IPS DF 4.7 (cell line): Measurements from ENCODE around the gene HLCS.

Source experiments
- DNase-seq: peaks from one replicate; pipeline ENCODE4 v3.0.0-alpha.2; 2013; ENCODE audit warnings: low spot score; ENCODE audit errors: extremely low read depth

HLCS gene

DNA sequence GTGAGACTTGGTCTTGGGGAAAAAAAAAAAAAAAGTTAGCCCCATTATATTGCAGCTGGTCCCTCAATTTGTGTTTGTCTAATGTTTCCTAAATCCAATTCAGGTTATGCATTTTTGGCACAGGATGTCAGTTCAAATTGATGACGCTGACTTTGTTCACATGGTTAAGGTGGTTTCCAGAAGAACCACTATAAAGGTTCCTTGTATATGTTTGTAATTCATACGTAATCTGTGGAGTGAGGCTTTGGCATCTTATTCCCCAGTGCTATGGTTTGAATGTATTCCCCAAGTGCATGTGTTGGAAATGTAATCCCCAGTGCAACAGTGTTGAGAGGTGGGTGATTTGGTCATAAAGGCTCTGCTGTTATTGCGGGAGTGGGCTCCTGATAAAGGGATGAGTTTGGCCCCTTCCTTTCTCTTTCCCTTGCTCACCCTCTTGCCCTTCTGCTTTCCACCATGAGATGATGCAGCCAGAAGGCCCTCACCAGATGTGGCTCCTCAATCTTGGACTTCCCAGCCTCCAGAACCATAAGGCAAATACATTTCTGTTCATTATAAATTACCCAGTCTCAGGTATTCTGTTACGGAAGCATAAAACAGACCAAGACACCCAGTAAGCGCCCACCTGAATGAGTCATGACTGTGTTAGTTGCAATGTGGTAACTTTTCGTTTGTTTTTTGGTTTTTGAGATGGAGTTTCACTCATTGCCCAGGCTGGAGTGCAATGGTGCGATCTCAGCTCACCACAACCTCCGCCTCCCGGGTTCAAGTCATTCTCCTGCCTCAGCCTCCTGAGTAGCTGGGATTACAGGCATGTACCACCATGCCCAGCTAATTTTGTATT lies 19.5 kb upstream of the HLCS start:
- DNase-seq = no peak

DNA sequence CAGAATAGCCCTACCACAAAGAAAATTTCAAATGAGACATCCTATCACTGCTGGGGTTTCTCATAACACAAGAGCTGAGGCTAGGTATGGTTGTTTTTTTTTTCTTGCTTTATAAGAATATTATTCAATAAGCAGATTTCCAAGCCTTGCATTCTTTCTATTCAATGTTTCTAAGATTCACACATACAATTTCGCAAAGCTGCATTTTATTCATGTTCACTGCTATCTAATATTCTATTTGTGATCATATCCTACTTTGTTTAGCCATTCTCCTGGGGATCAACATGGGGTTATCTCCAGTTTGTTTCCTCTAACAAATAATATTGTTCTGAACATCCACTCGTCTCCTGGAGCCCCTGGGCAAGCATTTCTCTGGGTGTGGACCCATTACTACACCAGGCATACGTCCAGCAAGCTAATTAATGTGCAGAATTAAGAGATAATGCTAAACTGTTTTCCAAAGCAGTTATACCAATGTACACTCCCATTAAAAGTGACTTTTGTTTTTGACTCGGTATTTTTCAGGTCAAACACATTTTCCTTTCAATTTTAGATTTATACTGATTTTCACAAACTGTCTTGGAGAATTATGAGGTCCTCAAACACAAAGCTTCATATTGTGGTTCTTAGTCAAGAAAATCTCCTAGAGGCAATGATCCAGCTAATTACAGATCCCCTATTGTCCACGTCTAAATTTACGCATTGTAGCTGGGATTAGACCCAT lies 15.7 kb upstream of the HLCS start:
- no peak for DNase-seq

DNA sequence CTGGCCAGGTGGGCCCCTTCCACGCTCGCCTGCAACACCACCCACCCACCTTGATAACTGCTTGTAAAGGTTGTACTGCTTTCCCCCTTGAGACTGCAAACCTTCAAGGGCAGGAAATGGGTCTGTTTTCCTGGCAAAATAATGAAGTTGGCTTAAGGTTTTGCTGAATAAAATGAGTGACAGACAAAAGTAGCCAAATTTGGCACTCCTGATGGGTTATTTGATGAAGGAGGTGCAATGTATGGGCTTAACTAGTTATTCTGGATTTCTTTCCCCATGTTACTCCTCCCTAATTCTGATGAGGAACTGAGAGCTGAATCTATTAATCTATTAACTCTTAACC lies 14.6 kb upstream of the HLCS start:
- no peak for DNase-seq

DNA sequence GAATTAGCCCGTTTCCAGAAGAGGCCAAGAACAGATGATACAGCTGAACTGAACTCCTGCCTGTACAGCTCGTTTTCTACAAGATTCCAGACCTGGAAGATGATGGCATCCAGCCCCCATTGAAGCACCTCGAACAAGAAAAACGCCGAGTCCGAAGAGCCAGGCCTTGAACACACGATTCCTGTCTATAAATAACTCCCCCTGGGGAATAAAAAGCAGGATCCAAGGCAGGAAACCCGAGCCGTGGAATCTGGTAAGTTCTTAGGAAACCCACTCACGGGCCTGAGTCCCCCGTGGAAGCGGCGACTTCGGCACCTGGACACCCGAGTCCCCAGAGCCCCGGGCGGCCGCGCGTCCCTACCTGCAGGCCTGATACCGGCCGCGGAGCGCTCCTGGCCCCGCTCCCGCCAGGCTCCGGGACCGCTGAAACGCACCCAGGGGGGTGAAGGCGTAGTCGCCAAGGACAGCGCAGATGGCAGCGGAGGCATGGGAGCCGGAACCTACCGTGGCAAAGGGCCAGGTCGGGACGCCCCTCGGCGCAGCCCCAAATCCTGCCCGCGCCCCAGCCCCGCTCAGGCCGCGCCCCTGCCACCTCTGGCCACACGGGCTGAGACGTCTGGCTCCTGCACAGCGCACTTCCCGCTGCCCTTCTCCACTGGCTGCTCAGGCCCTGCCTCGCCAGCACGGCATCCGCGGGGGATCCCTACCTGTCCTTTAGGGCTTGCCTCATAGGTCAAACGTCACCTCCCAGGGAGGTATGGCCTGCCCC lies 14.0 kb upstream of the HLCS start:
- no peak for DNase-seq

DNA sequence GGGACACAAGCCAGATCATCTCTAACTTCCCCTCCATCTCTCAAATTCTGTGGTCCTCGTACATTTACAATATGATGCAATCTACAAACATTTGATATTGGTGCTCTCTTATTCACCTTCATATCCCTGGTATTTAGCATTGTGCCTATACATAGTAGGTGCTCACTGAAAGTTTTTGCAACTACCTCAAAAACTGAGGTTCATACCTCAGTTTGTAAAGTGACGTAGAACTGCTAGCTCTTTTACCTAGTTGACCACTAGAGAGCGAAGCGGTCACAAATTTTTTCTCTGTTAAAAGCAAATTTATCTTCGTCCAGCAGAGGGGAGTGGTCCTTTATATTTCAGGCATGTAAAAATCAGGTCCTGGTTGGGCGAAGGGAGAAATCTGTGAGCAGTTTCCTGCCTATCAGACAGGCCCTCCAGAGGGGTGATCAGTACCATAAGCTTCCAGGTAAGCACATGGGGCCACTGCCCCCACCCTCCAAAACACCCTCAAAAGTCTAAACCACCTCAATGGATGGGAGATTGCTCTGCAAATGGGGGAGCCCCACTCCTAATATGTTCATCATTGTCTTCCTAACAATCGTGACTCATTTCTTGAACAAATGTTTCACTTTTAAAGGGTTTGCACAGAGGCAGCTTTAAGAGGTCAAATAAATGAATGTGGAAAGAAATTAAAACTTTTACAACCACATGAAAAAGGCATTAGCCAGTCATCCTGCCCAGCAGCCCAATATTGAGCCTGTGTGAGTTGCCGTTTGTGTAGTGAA lies 10.6 kb upstream of the HLCS start:
- no peak for DNase-seq

DNA sequence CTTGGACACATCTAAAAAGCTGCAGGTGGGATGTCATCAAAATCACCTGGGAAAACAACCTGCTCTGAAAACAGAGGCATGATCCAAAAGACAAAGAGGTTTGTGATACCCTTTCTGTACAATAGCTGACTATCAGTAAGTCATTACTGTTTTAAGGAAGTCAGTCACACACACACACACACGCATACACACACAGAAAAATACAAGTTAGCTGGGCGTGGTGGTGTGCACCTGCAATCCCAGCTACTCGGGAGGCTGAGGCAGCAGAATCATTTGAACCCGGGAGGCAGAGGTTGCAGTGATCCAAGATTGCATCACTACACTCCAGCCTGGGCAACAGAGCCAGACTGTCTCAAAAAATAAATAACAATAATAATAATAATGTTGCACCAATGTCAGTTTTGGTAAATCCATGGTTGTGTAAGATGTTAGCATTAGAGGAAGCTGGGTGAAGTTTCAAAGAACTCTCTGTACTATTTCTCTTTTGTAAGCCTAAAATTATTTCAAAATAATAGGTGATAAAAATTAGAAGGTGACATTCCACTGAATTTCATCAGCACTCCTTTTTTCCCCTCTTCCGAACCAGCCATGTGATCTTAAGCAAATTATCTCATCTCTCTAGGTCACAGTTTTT lies 9.9 kb upstream of the HLCS start:
- DNase-seq = no peak

DNA sequence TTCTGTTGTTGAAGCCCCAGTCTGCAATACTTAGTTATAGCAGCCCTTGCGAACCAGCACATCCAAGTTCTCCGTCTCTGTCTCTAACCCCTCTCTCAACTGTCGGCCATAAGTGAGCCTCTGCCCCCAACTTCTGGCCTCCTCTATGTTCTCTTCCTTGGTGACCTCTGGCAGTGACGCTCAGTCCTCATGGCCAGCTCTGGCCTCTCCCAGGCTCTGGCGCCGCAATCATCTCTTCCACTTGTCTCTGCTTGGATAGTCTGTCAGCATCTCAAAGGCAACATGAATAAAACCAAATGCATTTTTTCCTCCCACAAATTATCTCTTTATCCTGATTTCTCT lies 8.4 kb upstream of the HLCS start:
- no peak for DNase-seq

DNA sequence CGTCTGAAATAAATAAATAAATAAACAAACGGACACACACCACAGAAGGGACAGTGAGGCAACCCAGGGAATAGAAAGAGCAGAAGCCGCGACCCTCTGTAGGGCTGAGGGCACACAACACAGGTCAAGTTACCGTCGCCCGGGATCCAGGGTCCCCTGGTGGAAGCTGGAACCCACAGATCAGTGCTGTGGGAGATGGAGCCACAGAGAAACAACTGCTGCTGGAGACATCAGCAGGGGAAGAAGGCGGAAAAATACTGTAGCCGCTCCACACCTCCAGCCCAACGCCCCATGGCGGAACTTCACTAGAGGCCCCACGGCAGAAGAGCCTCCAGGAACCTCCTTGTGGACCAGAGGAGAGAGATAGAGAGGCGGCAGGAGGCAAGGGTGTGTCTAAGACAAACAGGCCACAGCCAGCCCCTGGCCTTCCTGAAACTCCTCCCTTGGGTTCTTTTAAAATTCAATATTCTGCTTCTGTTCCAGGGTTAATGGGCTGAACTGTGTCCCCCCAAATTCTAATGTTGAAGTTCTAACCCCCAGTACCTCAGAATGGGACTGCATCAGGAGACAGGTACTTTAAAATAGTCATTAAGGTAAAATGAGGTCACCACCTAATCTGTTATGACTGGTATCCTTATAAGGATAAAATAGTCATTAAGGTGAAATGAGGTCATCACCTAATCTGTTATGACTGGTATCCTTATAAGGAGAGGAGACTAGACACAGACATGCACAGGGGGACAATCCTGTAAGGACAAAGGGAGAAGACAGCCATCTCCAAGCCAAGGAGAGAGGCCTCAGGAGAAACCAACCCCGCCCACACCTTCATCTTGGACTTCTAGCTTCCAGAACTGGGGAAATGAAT lies 7.7 kb upstream of the HLCS start:
- no peak for DNase-seq

DNA sequence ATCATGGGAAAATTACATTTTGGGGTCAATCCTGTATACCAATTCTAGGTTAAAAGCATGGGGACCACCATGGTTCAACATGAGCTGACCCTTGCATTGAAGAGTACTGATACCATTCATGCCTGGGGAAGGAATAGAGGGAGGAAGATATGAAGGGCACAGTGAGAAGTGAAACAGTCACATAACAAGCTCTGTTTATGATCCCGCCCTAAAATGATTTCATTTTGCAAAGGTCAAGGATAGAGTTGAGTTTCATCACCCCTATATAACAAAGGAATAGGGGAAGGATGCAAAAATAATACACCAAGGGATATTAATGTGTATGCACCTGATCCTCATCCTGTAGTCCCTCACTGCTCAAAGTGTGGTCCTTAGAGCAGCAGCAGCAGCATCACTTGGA lies 2.5 kb upstream of the HLCS start:
- DNase-seq = no peak

DNA sequence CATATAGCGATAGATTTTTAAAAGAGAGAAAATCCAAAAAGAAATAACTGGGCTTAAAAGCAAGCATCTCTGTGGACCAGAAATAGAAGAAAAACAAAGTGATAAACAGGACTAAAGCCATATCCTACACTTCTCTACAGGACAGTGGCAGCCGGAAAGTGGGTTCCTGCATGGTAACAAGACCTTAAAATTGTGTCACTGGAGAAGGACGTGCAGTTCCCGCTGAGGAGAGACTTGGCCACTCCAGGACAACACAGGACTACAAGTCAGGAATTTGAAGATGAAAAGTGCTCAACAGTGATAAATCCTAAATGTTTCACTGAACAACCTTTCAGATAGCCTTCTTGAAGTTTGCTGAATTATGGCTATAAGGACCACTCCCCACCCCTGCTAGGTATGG lies 1.9 kb upstream of the HLCS start:
- DNase-seq = no peak

DNA sequence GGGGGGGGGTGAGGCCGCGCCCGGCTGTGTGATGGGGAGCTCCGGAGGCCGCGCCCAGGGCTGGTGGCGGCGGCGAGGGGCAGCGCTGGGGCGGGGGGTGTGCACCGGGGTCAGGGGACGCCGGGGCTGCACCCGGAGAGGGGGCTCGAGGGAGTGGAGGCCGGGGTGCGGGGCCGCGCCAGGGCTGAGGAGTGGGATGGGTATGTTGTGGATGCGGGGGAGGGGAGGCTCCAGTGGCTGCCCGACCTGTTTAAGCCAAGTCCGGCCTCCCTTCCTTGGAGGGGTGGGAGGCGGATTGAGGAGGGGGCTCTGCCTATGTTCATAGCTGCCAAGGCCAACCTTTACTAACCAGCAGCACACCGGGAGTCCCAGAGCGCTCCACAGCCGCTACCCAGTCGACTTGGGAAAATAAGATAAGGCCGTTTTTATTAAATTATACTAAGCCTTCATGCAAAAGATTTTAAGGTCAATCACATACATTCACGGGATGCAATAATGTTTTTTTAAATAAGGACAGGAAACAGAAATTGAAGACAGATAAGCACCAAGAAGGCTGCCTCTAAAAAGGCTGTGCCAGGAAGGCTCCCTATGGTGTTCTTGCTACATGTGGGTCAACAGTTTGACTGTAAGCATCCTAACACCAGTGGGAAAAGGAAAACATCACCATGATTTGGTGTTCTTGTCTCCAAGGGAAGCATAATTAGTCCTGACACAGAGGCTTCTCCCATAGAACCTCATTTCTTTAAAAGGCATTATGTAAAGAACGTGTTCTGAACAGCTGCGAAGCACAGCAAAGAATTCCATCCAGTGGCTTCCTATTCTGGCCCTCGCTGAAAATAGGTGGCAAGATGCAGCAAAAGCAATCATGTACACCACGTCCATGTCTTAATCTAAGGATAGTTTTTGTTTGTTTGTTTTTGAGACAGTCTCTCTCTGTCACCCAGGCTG lies 626 bp upstream of the HLCS start:
- DNase-seq = no peak

DNA sequence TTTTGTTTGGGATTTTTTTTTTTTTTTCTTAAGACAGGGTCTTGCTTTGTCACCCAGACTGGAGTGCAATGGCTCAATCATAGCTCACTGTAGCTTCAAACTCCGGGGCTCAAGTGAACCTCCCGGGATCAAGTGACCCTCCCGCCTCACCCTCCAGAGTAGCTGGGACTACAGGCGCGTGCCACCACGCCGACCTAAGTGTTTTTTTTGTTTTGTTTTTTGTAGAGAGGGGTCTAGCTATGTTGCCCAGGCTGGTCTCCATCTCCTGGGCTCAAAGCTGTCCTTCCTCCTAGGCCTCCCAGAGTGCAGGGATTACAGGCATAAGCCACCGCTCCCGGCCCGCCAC lies 776 bp downstream of the HLCS start:
- no peak for DNase-seq

DNA sequence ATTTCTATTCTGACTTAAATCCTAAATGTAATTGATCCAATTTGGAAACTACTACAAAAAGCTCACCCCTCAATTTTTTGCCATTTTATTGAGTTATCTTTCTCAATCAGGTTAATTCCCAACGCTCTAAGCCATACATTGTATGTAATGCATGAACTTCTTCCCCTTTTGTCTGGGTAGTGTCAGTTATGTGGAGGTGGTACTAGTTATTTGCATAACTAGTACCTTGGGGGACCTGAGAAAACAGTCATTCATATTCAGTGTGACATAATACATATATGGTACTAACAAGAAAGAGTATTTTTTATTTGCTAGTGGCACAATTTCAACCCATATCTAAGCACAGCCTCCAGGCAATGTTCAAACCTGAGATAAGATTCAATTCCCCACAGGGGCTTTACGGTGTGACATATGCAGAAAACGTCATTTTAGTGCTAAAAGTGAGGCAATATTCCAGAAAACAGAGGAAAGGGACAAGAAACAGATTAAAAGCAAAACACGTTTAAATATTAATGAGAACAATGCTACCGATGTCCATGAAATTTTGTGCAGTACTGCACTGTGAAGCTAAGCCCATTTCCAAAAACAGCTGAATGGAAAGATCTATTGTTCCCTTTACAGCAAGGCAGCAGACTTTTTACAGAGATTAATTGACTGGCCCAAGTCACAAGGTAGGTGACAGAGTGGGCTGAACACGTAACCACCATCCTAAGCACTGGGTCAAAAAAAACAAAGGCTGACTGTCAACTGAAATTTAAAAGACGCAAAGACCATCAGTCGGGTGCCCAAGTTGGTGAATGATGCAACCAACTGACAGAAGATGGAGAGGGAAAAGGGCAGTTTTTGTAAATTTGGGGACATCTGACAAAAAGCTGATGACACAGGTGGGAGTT lies 1.4 kb downstream of the HLCS start:
- DNase-seq = no peak

DNA sequence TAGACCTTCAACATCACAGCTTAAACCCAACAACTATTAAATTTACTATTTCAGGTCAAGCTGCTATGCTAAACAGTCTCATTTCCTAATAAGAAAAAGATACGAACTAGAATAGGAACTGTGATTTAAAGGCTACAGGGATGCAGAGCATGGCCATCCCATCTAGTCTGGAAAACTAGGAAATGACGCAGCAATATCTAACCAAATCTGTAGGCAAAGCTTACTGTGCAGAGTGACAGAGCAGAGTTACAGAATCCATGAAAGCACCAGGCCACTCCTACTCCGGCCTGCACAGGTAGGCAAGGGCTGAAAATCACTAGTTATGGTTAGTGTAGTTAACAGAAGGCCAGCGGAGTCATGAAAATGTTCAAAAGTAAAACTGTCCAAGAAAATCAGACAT lies 2.1 kb downstream of the HLCS start:
- DNase-seq = no peak

DNA sequence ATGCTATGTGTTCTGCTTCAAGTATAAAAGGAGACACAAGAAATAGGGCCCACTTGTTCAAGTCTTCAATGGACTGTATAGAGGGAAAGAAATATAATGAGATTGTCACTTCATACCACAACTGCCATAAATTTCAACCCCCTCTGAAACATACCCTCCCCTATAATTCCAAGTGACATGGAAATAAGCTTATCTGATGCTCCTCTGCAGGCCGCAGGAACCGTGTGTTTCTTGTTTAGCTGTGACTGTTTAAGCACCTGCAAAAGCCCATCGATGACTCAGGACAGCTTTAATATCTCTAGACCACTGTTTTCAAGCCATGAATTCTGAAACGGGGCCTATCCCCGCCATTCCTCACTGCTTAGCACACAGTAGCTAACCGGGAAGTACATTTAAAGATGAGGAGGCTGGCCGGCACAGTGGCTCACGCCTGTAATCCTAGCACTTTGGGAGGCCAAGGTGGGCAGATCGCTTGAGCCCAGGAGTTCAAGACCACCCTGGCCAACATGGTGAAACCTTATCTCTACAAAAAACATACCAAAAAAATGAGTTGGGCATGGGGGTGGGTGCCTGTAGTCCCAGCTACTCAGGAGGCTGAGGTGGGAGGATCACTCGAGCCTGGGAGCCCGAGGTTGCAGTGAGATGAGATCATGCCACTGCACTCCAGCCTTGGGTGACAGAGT lies 4.2 kb downstream of the HLCS start:
- DNase-seq = no peak

DNA sequence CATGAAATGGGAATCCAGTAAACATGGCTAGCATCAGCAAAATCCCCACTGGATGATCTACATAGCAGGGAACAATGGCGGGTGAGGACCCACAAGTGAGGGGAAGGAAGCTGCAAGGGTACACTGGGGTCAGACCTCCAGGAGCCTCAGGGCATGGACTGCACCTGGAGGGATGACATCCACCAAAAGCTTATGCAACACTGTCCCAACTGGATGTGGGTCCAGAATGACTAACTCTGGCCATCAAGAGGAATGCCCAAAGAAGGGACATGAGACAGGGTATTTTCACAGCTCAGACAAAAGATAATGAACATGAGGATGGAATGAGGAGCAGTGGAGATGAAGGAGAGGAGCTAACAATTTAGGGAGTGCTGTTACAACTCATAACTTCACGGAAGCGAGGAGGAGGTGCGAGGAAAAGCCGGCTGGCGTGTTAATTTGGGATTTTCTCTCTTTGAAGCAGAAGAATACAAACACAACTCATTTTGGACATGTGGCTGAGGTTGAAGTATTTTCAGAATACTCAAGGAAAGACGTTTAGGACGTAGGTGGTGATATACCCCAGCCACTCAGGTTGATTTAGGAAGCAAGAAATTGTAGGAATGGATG lies 5.7 kb downstream of the HLCS start:
- no peak for DNase-seq
